ENCODE measurements around the gene KCNQ1.

DNA sequence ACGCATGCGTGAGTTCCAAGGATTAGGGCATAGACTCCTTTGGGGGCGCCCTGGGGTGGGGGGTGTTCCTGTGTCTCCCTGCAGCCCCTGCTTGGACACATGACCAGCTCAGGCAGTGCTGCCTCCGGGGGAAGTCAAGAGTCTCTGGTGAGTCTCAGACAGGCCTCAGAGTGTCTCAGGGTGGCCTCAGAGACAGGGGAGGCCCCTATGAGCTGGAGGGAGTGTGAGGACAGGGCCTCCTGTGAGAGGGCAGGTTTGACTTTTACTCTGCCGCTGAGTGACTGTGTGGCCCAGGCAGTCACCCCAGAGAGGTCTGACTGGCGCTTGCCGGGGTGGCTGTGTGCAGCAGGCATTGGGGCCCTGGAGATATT lies 296.2 kb downstream of the KCNQ1 start:
- no peak for TF ChIP-seq CTCF (conservative IDR thresholded peaks at IDR 0.05 in 1 of 2, IDR thresholded peaks at IDR 0.05 in 1 of 2; ENCODE audit: low read depth in 1 of 2, low read length in 2 of 2)
- no peak for TF ChIP-seq EZH2 (IDR thresholded peaks at IDR 0.05; ENCODE audit: low read length, missing control alignments)

All from fibroblast of lung (primary cell).